HG02763 (cell line): Measurements from ENCODE around the gene RABEP2.
"Not testable (repeated sequence)": the region's sequence is repeated elsewhere in the genome, so short reads cannot be mapped to it uniquely, and the experiment has no call there.

Experiments used
- ATAC-seq: cut with Tn5 transposase; IDR thresholded peaks from one replicate; pipeline ENCODE4 v1.9.1; 2021; ENCODE audit warnings: mild to moderate bottlenecking, moderate library complexity; ENCODE audit not compliant: unreplicated experiment

The RABEP2 gene

GRCh38 chr16:28904363-28904762 lies 20.7 kb downstream of the RABEP2 start:
- no peak for ATAC-seq

GRCh38 chr16:28903344-28904042 lies 21.5 kb downstream of the RABEP2 start:
- ATAC-seq: no peak

DNA sequence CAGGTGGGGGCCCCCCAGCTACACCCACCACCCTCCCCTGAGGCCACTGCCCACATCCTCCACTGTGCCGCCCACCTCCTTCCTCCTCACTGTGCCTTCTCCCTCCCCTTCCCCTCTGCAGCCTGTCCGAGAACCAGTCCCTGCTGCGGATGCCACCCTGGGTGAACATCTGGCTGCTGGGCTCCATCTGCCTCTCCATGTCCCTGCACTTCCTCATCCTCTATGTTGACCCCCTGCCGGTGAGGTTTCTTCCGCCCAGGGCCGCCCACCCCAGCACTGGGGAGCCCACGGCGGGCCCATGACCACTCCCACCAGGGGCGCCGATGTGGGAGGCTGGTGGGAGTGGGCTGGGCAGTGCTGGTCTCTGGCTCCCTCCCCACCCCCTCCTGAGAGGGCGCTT lies 22.1 kb downstream of the RABEP2 start:
- no peak for ATAC-seq

GRCh38 chr16:28901862-28902261 lies 23.2 kb downstream of the RABEP2 start:
- no peak for ATAC-seq

- ATAC-seq: no peak
Measured at GRCh38 chr16:28900601-28901000, 24.4 kb downstream of the RABEP2 start.

- no peak for ATAC-seq
Measured at GRCh38 chr16:28899882-28900590, 25.0 kb downstream of the RABEP2 start.

DNA sequence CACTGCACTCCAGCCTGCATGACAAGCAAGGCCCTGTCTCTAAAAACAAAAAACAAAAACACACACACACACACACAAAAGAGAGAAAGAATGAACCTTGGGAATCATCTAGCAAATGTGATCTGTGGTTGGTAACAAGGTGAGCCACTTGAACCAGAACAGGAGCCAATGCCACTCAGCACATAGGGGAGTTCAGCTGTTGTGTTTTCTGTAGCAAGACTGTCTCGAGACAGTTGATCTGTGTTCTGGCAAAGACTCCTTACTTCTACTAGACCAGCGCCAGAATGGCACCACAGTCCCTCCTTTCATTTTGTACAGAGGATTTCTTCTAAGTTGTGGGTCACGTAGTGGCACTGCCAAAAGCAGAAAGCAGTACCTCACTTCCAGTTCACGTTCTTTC lies 26.1 kb downstream of the RABEP2 start:
- no peak for ATAC-seq

- no peak for ATAC-seq
Measured at GRCh38 chr16:28898266-28898665, 26.8 kb downstream of the RABEP2 start.

DNA sequence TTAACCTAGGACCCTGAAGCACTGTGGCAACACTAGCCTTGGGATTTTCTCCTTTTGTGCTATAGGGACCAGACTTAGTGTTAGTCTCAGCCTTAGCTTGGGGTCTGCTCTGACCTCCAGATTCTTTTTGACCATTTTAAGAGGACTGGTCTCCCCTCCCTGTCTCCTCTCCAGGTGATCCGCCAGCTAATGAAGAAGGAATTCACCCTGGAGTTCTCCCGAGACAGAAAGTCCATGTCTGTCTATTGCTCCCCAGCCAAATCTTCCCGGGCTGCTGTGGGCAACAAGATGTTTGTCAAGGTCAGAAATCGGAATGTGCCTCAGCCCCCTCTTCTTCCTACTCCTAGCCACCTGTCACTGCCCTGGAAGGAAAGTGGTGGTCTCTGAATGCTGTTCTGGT lies 27.2 kb downstream of the RABEP2 start:
- no peak for ATAC-seq

GRCh38 chr16:28895609-28896008 lies 29.4 kb downstream of the RABEP2 start:
- no peak for ATAC-seq

DNA sequence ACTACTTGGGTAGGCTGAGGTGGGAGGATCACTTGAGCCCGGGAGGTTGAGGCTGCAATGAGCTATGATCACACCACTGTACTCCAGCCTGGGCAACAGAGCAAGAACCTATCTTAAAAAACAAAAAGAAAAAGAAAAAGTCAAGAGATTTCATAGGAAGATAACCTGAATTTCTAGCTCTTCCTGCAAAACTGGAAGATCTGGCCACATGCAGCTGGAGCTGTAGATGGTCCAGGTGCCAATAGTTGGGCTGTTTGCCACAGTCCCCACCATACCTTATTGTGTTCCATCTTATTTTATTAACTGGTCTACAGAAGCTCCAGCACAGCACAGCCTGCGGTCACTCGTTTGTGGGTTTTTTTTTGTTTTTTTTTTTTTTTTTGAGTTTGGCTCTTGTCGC lies 31.7 kb downstream of the RABEP2 start:
- no peak for ATAC-seq

DNA sequence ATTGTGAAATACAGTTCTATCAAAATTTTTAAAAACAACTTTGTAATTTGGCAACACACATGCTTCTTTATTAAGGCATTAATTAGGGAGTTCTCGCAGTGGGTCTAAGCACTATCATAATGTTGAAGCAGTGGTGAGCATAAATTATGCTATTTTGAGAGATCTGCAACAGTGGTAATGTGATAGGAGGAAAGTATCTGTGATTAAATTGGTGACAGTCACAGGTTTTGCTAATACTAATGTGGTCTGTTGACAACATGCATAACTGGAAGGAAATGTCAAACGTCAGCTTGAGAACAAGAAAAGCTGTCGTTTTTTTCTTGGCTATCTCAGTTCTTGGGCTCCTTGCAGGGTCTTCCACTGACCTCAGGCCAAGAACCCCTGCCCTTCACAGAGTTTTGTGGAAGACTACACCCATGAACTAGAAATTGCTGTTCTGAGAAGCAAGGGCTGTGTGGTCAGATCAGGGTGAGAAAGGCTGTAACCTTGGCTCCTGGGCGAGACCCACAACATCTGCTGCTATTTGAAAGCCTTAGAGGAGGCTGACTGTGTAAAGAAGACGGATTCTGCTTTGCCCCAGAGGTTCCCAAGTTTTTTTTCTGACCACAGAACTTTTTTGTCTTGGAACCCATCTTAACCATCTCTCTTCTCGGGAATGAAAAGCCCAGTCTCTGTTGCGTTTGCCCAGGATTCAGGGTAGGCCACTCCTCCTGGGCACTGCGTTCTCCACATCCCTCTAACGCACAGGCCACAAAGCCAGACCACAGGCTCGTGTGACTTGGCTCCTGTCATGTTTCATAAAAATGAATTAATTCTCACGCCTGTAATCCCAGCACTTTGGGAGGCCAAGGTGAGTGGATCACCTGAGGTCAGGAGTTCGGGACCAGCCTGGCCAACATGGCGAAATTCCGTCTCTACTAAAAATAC lies 32.8 kb downstream of the RABEP2 start:
- ATAC-seq: no peak

GRCh38 chr16:28890355-28890754 lies 34.7 kb downstream of the RABEP2 start:
- ATAC-seq: not testable (repeated sequence)

DNA sequence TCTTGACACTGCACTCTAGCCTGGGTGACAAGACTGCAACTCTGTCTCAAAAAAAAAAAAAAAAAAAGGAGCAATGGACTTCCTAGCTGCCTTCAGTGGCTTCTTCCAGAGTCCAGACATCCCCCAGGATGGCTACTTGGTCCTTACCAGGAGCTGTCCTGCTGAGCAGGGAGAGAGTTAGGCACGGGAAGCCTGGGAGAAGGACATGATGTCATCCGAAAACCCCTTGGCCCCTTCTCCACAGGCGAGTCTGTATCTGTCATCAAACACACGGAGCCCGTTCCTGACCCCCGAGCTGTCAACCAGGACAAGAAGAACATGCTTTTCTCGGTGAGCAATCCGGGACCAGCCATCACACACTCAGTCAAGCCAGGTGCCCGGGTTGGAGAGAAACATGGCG lies 38.1 kb downstream of the RABEP2 start:
- no peak for ATAC-seq

GRCh38 chr16:28884045-28884444 lies 41.0 kb downstream of the RABEP2 start:
- no peak for ATAC-seq

DNA sequence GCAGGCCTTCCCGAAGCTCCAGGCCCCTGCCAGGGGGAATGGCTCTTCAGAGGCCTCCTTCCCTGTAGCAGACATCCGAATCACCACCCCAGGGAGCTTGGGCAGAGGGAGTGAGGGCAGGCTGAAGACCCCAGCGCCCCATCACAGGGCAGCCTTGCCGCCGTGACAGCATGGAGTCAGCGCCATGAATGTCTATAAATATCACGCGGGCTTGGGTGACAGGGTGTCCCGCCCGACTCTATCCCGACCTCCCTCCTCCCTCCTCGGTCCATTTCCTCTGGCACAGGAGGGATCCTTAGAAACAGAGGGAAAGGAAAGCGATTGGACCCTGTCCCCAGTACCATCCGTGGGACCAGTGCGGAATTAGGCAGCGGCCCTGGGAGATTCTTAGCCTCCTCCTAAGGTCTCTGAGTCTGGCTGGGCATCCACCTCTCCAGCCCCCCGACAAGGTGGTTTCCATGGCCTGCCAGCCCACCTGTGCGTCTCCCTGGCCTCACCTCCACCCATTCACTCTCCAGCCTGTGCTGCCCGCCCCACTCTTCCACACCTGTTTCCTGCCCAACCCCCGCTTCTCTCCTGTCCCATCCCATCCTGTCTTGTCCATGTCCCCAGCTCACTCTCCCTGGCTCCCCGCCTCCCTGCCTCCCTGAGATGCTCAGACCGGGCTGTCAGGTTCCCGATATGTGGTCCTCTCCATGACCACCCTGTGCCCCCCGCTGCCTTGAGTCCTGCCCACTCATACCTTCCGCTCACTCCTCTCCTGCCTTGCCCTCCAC lies 41.6 kb downstream of the RABEP2 start:
- ATAC-seq: no peak

DNA sequence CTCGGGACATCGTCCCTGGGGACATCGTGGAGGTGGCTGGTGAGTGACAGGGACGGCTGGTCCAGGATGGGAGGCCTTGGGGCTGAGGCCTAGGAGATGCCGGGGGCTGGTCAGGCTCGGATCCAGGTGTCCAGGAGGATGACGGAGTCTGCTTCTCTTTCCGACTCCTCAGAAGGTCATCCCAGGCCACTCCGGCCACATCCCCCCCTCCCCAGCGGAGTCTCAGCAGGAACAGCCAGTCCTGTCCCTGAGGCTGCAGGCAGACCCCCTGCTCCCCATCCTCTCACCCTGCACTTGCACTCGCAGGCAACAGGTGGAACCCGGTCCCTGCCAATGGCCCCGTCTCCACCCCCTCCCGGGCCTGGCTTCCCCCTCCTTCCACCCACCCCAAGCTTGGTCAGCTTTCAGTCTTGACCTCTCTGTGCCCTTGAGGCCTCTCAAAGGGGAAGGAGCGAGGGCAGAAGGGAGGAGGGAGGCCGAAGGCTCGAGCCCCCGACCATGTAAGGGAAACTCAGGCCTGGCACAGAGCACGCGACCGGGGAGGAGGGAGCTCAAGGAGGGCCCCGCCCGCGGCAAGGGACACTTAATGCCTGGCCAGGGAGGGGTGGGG lies 42.4 kb downstream of the RABEP2 start:
- no peak for ATAC-seq

DNA sequence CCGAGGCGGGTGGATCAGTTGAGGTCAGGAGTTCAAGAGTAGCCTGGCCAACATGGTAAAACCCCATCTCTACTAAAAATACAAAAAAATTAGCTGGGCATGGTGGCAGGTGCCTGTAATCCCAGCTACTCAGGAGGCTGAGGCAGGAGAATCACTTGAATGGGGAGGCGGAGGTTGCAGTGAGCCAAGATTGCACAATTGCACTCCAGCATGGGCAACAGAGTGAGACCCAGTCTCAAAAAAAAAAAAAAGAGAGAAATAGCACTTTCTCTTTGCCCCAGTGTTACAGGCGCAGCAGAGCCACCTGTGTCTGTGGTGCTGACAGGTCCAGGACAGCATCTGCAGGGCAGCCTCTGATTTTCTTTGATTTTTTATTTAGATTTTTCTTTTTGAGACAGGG lies 43.5 kb downstream of the RABEP2 start:
- ATAC-seq: not testable (repeated sequence)

GRCh38 chr16:28880955-28881354 lies 44.1 kb downstream of the RABEP2 start:
- ATAC-seq: no peak

GRCh38 chr16:28880589-28880915 lies 44.5 kb downstream of the RABEP2 start:
- no peak for ATAC-seq
